ENCODE data around the gene TOGARAM2.

Gene TOGARAM2

DNA sequence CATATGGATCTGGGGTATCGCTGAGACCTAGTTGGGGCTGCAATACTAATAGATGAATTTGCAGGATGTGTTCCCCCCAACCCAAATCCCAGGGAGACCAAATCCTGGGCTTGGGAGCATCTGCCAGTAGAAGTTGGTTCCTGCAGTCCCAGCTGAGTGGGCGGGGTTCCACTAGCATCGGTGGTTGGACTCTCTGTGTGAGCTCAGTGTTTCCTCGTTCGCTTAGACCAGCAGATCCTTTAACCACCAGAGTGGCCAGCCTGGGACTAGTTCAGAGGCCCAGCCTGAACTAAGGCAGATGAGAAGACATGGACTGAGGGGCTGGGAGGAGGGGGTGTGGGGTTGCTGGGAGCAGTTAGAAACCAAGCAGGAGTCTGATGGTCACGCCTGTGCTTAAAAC, 52.6 kb downstream of the TOGARAM2 start:
- no peak for DNase-seq (ENCODE audit: low spot score)
- Histone ChIP-seq H3K27ac (no peak overlapping the region), H3K4me3 (no peak overlapping the region)
- TF ChIP-seq, protein P1, sequence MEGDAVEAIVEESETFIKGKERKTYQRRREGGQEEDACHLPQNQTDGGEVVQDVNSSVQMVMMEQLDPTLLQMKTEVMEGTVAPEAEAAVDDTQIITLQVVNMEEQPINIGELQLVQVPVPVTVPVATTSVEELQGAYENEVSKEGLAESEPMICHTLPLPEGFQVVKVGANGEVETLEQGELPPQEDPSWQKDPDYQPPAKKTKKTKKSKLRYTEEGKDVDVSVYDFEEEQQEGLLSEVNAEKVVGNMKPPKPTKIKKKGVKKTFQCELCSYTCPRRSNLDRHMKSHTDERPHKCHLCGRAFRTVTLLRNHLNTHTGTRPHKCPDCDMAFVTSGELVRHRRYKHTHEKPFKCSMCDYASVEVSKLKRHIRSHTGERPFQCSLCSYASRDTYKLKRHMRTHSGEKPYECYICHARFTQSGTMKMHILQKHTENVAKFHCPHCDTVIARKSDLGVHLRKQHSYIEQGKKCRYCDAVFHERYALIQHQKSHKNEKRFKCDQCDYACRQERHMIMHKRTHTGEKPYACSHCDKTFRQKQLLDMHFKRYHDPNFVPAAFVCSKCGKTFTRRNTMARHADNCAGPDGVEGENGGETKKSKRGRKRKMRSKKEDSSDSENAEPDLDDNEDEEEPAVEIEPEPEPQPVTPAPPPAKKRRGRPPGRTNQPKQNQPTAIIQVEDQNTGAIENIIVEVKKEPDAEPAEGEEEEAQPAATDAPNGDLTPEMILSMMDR (IDR thresholded peaks at IDR 0.05): no peak

DNA sequence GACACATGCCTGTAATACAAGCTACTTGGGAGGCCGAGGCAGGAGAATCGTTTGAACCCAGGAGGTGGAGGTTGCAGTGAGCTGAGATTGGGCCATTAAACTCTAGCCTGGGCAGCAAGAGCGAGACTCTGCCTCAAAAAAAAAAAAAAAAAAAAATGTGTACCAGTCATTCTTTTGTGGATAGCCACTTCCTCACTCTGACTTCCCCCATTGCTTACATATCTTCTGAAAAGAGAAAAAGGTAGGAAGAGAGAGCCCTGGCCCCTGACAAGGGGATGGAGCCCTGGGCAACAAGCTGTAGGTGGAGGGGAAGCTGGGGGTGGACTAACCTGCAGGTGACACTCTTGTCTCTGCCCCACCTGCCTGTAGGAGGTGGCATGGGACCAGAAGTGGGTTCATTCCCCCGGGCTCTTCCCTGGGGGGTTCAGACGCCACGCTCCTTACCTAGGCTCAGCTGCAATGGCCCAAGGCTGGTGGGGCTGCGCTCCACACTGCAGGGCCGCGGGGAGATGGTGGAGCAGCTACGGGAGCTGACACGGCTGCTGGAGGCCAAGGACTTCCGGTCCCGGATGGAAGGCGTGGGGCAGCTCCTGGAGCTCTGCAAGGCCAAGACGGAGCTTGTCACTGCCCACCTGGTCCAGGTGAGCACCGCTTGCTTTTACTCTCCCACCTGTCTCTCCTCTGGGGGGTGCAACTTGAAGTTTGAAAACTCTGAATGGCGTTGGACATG, 54.1 kb downstream of the TOGARAM2 start:
- no peak for DNase-seq (ENCODE audit: low spot score)
- TF ChIP-seq, protein P1 (IDR thresholded peaks at IDR 0.05): no peak
- no peak overlapping the region for H3K27ac ChIP-seq
- H3K4me3 ChIP-seq: no peak overlapping the region

DNA sequence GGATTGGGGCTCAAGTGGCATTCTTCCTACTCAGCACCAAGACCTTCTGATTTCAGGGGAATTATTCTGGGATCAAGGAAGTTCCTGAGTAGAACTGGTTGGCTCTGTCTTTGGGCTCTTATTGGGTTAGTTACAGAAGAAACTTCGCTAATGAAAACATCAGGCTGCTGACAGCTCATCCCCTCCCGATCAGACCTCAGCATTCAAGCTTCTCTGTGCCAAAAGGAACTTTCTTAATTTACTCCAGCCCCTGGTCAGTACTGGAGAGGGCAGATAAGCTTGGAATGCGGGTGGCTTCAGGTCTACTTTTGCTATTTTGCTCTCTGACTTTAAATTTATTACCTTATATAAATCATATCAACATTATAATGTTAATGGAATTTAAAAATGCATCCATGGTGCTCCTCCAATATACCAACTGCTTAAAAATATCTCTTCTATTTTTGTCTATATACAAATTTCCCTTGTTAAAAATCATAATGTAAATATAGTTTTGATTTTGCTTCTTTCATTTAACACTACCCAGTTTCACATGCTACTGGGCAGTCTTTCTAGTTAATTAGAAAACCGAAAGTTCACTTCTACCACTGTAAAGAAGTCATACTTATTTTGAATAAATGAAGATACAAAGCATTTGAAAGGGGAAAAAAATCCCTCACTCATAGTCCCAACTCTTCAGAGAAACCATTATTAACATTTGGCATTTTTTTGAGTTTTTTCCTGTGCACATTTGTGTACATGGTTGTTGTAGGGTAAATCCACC, 58.8 kb downstream of the TOGARAM2 start:
- TF ChIP-seq, protein P1 (IDR thresholded peaks at IDR 0.05): no peak
- no peak for DNase-seq (ENCODE audit: low spot score)
- no peak overlapping the region for H3K27ac ChIP-seq
- no peak overlapping the region for H3K4me3 ChIP-seq

DNA sequence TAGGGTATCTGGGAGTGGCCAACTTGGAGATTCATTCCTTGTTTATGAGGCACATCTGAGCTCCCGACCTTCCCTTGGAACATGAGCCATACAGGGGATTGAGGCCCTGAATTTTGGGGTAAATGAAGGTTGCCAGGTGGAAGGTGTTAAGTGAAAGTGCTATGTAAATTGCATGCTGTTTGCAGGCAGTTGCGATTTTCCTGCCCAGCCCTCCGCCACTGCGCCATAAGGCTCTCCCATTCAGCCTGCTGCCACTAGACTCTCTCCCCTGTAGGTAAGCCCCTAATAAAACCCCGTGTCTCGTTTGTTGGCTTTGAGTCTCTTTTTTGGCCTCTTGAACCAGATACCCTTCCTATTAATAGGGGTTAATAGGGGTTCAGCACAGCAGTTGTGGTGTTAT, 59.5 kb downstream of the TOGARAM2 start:
- no peak for DNase-seq (ENCODE audit: low spot score)
- TF ChIP-seq, protein P1 (IDR thresholded peaks at IDR 0.05): no peak
- no peak overlapping the region for H3K27ac ChIP-seq
- H3K4me3 ChIP-seq: no peak overlapping the region

DNA sequence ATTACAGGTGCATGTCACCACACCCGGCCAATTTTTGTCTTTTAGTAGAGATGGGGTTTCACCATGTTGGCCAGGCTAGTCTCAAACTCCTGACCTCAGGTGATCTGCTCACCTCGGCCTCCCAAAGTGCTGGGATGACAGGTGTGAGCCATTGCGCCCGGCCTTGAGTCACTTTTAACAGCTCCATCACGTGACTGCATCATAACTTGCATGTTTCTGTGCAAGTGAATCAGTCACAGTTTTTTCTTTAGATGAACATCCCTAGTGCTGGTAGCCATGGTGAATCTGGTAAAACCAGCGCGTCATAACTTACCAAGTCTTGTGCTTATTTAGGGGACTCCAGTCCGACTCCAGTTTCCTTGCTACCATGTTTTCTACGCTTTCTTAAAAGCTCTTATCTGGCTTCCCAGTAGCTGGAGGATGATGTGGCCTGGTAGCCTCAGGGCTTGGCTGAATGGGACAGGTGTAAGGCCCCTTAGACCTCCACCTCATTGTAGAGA, 60.1 kb downstream of the TOGARAM2 start:
- no peak for DNase-seq (ENCODE audit: low spot score)
- TF ChIP-seq, protein P1 (IDR thresholded peaks at IDR 0.05): no peak
- Histone ChIP-seq H3K4me3 (no peak overlapping the region), H3K27ac (no peak overlapping the region)

DNA sequence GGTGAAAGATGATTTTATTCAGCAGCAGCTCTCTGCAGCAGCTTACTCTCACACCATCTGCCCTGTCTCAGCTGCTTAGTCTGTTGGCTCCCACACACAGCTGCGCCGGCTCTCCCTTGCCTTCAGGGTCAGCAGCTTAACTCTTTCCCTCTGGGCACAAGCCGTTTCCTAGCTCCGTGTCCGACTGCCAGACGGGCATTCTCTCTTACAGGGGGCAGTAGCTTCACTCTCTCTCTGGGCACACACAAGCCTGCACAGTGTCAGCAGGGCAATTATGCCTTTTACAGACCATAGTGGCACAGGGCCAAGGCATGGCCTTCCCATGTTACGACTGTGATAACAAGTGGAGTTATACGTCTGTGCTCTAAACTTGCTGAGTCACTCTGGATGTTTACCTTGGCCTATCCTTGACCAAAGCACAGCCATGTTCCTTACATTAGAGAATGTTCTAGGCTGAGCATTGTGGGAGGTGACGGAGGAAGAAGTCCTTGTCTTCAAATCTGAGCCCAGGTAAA, 61.5 kb downstream of the TOGARAM2 start:
- H3K27ac ChIP-seq: no peak overlapping the region
- DNase-seq (ENCODE audit: low spot score): no peak
- H3K4me3 ChIP-seq: no peak overlapping the region
- TF ChIP-seq, protein P1 (IDR thresholded peaks at IDR 0.05): no peak
